H1 (cell line): ENCODE measurements around the gene KDM1A. TPM values are rescaled to one million over a fixed set of nuclear protein-coding genes. Genes with fewer than 3 reads are reported as not detected.

Experiments used
- CTCF ChIA-PET: fragments of 300-600 bp; sonication (Branson Sonifier 250); formaldehyde crosslinking; loops from one replicate; lab custom pipeline; 2021; ENCODE audit not compliant: partially characterized antibody; lab: Charles Lee
- POLR2A ChIA-PET: fragments of 300-600 bp; sonication (Branson Sonifier 250); formaldehyde crosslinking; loops from one replicate; lab custom pipeline; 2021; ENCODE audit warnings: inconsistent platforms; ENCODE audit not compliant: partially characterized antibody; lab: Charles Lee
- DNase-seq, 2 experiments: peaks; one replicate each; pipeline versions ENCODE4 v3.0.0 to v3.0.0-alpha.2; 2010 to 2022; ENCODE audit warnings: low spot score in 2 of 2, low read depth in 1 of 2, mixed read lengths in 1 of 2
- FAIRE-seq: peaks from 2 replicates; lab custom pipeline; 2011; peaks lifted over from hg19 to GRCh38; lab: Jason Lieb, UNC
- H2AFZ ChIP-seq: 2 replicates; pipeline ENCODE4 v1.8.1; 2012; ENCODE audit warnings: low read length, inconsistent platforms
- H2AK5ac ChIP-seq: 2 replicates; pipeline ENCODE4 v1.6.1; 2013; ENCODE audit warnings: low read depth, low read length
- H2BK120ac ChIP-seq: replicated peaks from 2 replicates; pipeline ENCODE3; 2013; ENCODE audit warnings: low read depth, low read length, inconsistent platforms
- H2BK12ac ChIP-seq: 2 replicates; pipeline ENCODE4 v1.6.1; 2013; ENCODE audit warnings: low read depth, low read length
- H2BK15ac ChIP-seq: 2 replicates; pipeline ENCODE4 v1.6.1; 2013; ENCODE audit warnings: low read length
- H2BK20ac ChIP-seq: 2 replicates; pipeline ENCODE4 v1.6.1; 2013; ENCODE audit warnings: low read length
- H2BK5ac ChIP-seq: 2 replicates; pipeline ENCODE4 v1.6.1; 2013; ENCODE audit warnings: low read depth, low read length
- H3K14ac ChIP-seq: 2 replicates; pipeline ENCODE4 v1.6.1; 2013; ENCODE audit warnings: inconsistent platforms; ENCODE audit not compliant: insufficient read length
- H3K18ac ChIP-seq: 2 replicates; pipeline ENCODE4 v1.6.1; 2013; ENCODE audit warnings: low read length; ENCODE audit errors: extremely low read depth
- H3K23ac ChIP-seq: 2 replicates; pipeline ENCODE4 v1.6.1; 2013; ENCODE audit warnings: inconsistent platforms; ENCODE audit not compliant: insufficient read length
- H3K23me2 ChIP-seq: 2 replicates; pipeline ENCODE4 v1.6.1; 2013; ENCODE audit warnings: low read depth, low read length
- H3K27ac ChIP-seq: 2 replicates; pipeline ENCODE4 v1.6.1; 2011; ENCODE audit warnings: low read depth, low read length, inconsistent platforms
- H3K27me3 ChIP-seq, 4 experiments: replicated peaks in 1 of 4; 1 replicate in 1 of 4; 2 replicates in 3 of 4; pipeline versions ENCODE4 v1.6.1 to v1.8.1; 2011 to 2013; ENCODE audit warnings: low read length in 3 of 4, mild to moderate bottlenecking in 3 of 4, inconsistent platforms in 2 of 4, mixed read lengths in 2 of 4, moderate library complexity in 1 of 4; ENCODE audit not compliant: control insufficient read depth in 3 of 4, insufficient read depth in 3 of 4; ENCODE audit errors: extremely low read depth in 1 of 4
- H3K36me3 ChIP-seq, 4 experiments: 2 replicates each; pipeline versions ENCODE4 v1.6.1 to v1.8.1; 2011 to 2013; ENCODE audit warnings: mild to moderate bottlenecking in 4 of 4, low read length in 3 of 4, moderate library complexity in 2 of 4, control low read depth in 1 of 4, inconsistent platforms in 1 of 4; ENCODE audit not compliant: insufficient read depth in 4 of 4, control insufficient read depth in 2 of 4
- H3K4ac ChIP-seq: replicated peaks from 2 replicates; pipeline ENCODE3; 2013; ENCODE audit warnings: low read length, low read depth, mixed read lengths, inconsistent platforms; ENCODE audit not compliant: insufficient read length
- H3K4me1 ChIP-seq, 4 experiments: replicated peaks in 1 of 4; 1 replicate in 1 of 4; 2 replicates in 3 of 4; pipeline versions ENCODE4 v1.6.1 to v1.8.1; 2011 to 2013; ENCODE audit warnings: low read length in 3 of 4, inconsistent platforms in 2 of 4, mixed read lengths in 1 of 4; ENCODE audit not compliant: insufficient read depth in 4 of 4, control insufficient read depth in 3 of 4
- H3K4me2 ChIP-seq, 2 experiments: 2 replicates each; pipeline versions ENCODE4 v1.6.1 to v1.8.1; 2011 to 2013; ENCODE audit warnings: low read depth in 2 of 2, low read length in 2 of 2, control low read depth in 1 of 2, inconsistent platforms in 1 of 2, mild to moderate bottlenecking in 1 of 2; ENCODE audit not compliant: insufficient read depth in 1 of 2
- H3K4me3 ChIP-seq, 4 experiments: fragments of 200-600, 300-600 bp in 1 of 4; sonication (generic), shearing (Covaris generic), sonication (Bioruptor Twin) in 1 of 4; 2 replicates each; pipeline versions ENCODE4 v1.5.1 to v1.8.1; 2011 to 2016; ENCODE audit warnings: low read length in 4 of 4, low read depth in 3 of 4, control low read depth in 2 of 4, inconsistent platforms in 2 of 4, mild to moderate bottlenecking in 2 of 4, mixed read lengths in 1 of 4, moderate library complexity in 1 of 4; ENCODE audit not compliant: insufficient read depth in 2 of 4; ENCODE audit errors: extremely low read depth in 1 of 4
- H3K56ac ChIP-seq: replicated peaks from 2 replicates; pipeline ENCODE3; 2013; ENCODE audit warnings: low read depth, mild to moderate bottlenecking, mixed read lengths, low read length, inconsistent platforms; ENCODE audit not compliant: insufficient read length
- H3K79me1 ChIP-seq: 2 replicates; pipeline ENCODE4 v1.6.1; 2013; ENCODE audit warnings: low read depth, low read length, control low read depth
- H3K79me2 ChIP-seq, 2 experiments: 2 replicates each; pipeline versions ENCODE4 v1.6.1 to v1.8.1; 2012 to 2013; ENCODE audit warnings: low read length in 2 of 2, mild to moderate bottlenecking in 2 of 2, inconsistent platforms in 1 of 2; ENCODE audit not compliant: insufficient read depth in 2 of 2, control insufficient read depth in 1 of 2
- H3K9ac ChIP-seq, 4 experiments: replicated peaks in 1 of 4; 1 replicate in 1 of 4; 2 replicates in 3 of 4; pipeline versions ENCODE4 v1.6.1 to v1.8.1; 2011 to 2013; ENCODE audit warnings: low read depth in 3 of 4, low read length in 3 of 4, control low read depth in 2 of 4, mild to moderate bottlenecking in 2 of 4, moderate library complexity in 2 of 4, inconsistent platforms in 1 of 4; ENCODE audit errors: extremely low read depth in 1 of 4
- H3K9me3 ChIP-seq, 2 experiments: 2 replicates each; pipeline versions ENCODE4 v1.6.1 to v1.8.1; 2012 to 2013; ENCODE audit warnings: mild to moderate bottlenecking in 2 of 2, moderate library complexity in 2 of 2, control low read depth in 1 of 2, inconsistent platforms in 1 of 2, low read depth in 1 of 2, low read length in 1 of 2, mixed read lengths in 1 of 2; ENCODE audit not compliant: insufficient read depth in 2 of 2
- H4K20me1 ChIP-seq, 2 experiments: replicated peaks in 1 of 2; 2 replicates each; pipeline versions ENCODE3 to v1.8.1; 2011 to 2013; ENCODE audit warnings: inconsistent platforms in 2 of 2, low read length in 2 of 2, mild to moderate bottlenecking in 1 of 2; ENCODE audit not compliant: insufficient read depth in 2 of 2, control insufficient read depth in 1 of 2
- H4K5ac ChIP-seq: 2 replicates; pipeline ENCODE4 v1.6.1; 2013; ENCODE audit warnings: low read length, low read depth, mixed read lengths, inconsistent platforms; ENCODE audit not compliant: insufficient read length
- H4K8ac ChIP-seq: 2 replicates; pipeline ENCODE4 v1.8.0; 2013; ENCODE audit warnings: mild to moderate bottlenecking, moderate library complexity, low read length, inconsistent platforms; ENCODE audit not compliant: insufficient read depth; ENCODE audit errors: extremely low read depth
- H4K91ac ChIP-seq: replicated peaks from 2 replicates; pipeline ENCODE3; 2013; ENCODE audit warnings: low read length, mixed read lengths, inconsistent platforms; ENCODE audit not compliant: insufficient read length
- BRCA1 ChIP-seq: IDR thresholded peaks from 2 replicates; pipeline ENCODE4 v1.6.1; 2012; ENCODE audit warnings: low read depth, low read length, improper control_type of control experiment
- PHF8 ChIP-seq: fragments of 200-600 bp; sonication (generic); conservative IDR thresholded peaks from 2 replicates; pipeline ENCODE4 v1.7.1; 2012; ENCODE audit warnings: low read depth, mild to moderate bottlenecking, inconsistent platforms, low read length, moderate library complexity
- ZNF274 ChIP-seq: IDR thresholded peaks from 2 replicates; pipeline ENCODE4 v1.7.0; 2012; ENCODE audit warnings: low read length, borderline replicate concordance; ENCODE audit errors: extremely low read depth
- WGBS, 2 experiments: shearing (Covaris generic) in 1 of 2; methylation state at CpG; one replicate each; pipeline versions ENCODE4 v1.1.6 to v1.1.7; 2013 to 2015; ENCODE audit warnings: low lambda C conversion rate in 2 of 2, mixed read lengths in 2 of 2, inconsistent platforms in 1 of 2, low coverage in 1 of 2, missing lambda C conversion rate in 1 of 2; ENCODE audit not compliant: insufficient replicate concordance in 2 of 2, insufficient coverage in 1 of 2, insufficient read length in 1 of 2; ENCODE audit errors: extremely low coverage in 1 of 2, missing lambda C conversion rate in 1 of 2; 5-methylcytosine and 5-hydroxymethylcytosine counted together
- polyA plus RNA-seq, 7 experiments: library from polyadenylated mRNA; depleted of rRNA in 3 of 7; stranded (reverse) in 5 of 7; unstranded in 2 of 7; fragments of >200 nt in 5 of 7; fragments of 200-250 nt in 2 of 7; gene quantifications; 1 replicate in 5 of 7; 2 replicates in 1 of 7; 4 replicates in 1 of 7; pipeline versions ENCODE4 v1.2.1 to v1.2.3, GENCODE V29; 2011 to 2013; ENCODE audit warnings: missing spikeins in 2 of 7, mixed read lengths in 2 of 7
- total RNA-seq: library from RNA; stranded (reverse); fragmentation: NEBNext Ultra II Directional; extraction: Animal tissue kit (Norgen Biotek cat#: 25700); gene quantifications from 2 replicates; pipeline ENCODE4 v1.2.1, GENCODE V29; 2021

Gene KDM1A
- total and polyA plus RNA-seq, 2 of the 8 experiments (the other 6 are each of a cell fraction or from before 2014, with no cell fraction given): 216 to 275 TPM

DNA sequence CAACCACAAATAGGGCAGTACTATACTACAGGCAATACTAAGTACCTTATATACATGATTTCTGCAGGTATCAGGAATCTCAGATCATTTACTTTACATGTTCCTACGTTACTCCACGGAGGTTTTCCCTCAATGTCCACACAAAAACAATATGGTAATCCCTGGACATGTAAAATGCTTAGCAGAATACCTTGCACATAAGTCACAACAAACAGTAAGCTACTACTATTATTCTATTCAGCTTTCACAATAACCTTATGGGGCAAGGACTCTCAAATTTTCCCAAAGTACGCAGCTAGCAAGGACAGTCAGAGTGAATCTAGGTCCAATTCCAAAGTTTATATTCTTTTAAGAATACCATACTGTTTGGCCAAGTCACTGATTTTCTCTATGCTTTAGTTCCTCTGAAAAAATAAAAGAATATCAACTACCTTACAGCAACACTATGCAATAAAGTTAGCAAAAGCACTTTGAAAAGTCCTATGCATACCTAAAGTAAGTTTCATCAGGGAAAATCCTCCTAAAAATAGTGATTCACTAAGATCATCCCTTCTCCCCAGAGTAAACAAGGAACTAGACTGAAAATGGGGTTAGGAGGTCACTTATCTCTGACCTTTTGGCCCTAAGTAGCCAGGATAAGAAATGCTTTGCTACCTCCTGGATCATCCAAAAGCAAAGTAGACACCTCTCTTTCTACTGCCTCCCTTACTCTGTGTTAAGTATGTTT lies 82.0 kb downstream of the KDM1A start:
- no peak overlapping the region for H4K8ac ChIP-seq
- POLR2A ChIA-PET: interaction anchor here (2.8 to 3.1 kb wide), 2 partner anchors 9 to 84 kb away, joined by 11 to 19 read pairs; no protein-coding TSS in a partner anchor
- H4K5ac ChIP-seq: no peak overlapping the region
- no peak overlapping the region for H2AK5ac ChIP-seq
- no peak overlapping the region for H3K18ac ChIP-seq
- FAIRE-seq (no peak), DNase-seq (no peak)
- no peaks in the 10 kb centered on the region for H3K27me3 ChIP-seq
- no peak overlapping the region for H2BK15ac ChIP-seq
- H2BK20ac ChIP-seq: no peak overlapping the region
- WGBS, 2 experiments: 92% methylated on average over 3 of the region's 3 CpGs; no CpG with 5 or more reads in 1 of the 2 experiments
- H2BK12ac ChIP-seq: no peak overlapping the region
- H3K23ac ChIP-seq: no peak overlapping the region
- no peak overlapping the region for H4K91ac ChIP-seq
- H4K20me1 ChIP-seq: peaks cover 5 to 9% of the 10 kb centered on the region in 2 experiments
- no peak overlapping the region for H2BK120ac ChIP-seq
- H3K27ac ChIP-seq: no peak overlapping the region
- no peak overlapping the region for H3K4me3 ChIP-seq
- peaks cover 4 to 22% of the 10 kb centered on the region in 2 experiments; a peak in 3 of 4 replicates for H3K79me2 ChIP-seq
- H3K56ac ChIP-seq: no peak overlapping the region
- no peak overlapping the region for H2BK5ac ChIP-seq
- 0 out of 2 replicates have a peak, but pooled peaks cover 4% of the 10 kb centered on the region for H3K79me1 ChIP-seq
- no peaks in the 10 kb centered on the region; the same call in 1 of the 2 replicates for H3K23me2 ChIP-seq
- CTCF ChIA-PET: interaction anchor here (0.5 to 27.1 kb wide), 11 partner anchors 11 to 110 kb away, joined by 3 to 705 read pairs (median 7); partner anchors contain the start of gene LUZP1
- H3K9ac ChIP-seq: no peak overlapping the region
- no peak overlapping the region for H3K4ac ChIP-seq
- H3K4me2 ChIP-seq: no peak overlapping the region
- no peaks in the 10 kb centered on the region; a peak in 2 of 8 replicates for H3K36me3 ChIP-seq
- H3K4me1 ChIP-seq: peaks cover 0 to 5% (median 1%) of the 10 kb centered on the region in 4 experiments; a peak in 2 of 7 replicates
- no peak overlapping the region for H3K14ac ChIP-seq
- TF ChIP-seq PHF8: no peak
- no peak for TF ChIP-seq BRCA1
- TF ChIP-seq ZNF274: no peak
- TF ChIP-seq, all 59 proteins: peak for 0
- Histone ChIP-seq H3K9me3 (no peaks in the 10 kb centered on the region), H2AFZ (no peak overlapping the region)
